ENCODE results near the gene PI3.
"Not testable (repeated sequence)": the region's sequence is repeated elsewhere in the genome, so short reads cannot be mapped to it uniquely, and the experiment has no call there.

PI3 gene

DNA sequence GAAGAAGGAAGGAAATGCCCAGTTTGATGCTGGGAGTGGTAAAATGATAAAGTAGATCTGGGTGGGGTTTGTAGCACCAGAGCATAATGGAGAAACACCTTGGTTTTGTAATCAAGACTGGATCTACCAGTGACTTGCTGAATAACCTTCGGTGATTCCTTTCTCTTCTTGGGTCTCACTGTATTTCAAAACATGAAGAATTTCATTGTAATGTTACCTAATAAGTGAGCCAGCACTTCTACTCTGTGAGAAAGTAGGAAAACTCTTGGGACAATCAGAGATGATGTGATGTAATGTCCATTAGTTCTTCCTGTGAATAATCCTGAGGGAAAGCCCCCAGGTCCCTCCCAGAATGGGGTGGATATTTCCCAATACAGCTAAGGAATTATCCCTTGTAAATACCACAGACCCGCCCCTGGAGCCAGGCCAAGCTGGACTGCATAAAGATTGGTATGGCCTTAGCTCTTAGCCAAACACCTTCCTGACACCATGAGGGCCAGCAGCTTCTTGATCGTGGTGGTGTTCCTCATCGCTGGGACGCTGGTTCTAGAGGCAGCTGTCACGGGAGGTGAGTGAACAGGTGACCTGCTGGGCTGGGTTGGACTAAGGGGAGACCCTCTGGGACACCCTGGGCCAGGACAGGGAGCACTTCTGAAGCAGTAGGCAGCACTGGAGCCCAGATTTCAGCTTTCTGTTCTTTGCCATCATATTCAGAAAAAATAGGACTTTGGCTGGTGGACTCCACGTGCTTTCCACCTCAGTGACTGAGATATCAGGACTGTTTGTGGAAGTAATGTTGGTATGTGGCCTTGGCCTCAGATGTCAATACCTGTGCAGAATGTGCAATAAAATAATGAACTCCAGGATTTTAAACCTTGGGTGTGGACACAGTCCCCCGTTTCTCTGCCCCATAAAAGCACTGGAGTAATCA lies at the start of gene PI3:
Gene PI3 (plus strand): TSS at position 469 of the 931 bp plus-strand sequence. CDS start 21 bp downstream, at position 490.
- no peak for DNase-seq

GRCh38 chr20:45128099-45128498 lies 46.6 kb upstream of the PI3 start:
- intact Hi-C loops (cut with DNase I) = no loop called here
- no peak for DNase-seq

More for the DNA sequence above, at the start of gene PI3:
- intact Hi-C loops (cut with DNase I) = no loop called here

DNA sequence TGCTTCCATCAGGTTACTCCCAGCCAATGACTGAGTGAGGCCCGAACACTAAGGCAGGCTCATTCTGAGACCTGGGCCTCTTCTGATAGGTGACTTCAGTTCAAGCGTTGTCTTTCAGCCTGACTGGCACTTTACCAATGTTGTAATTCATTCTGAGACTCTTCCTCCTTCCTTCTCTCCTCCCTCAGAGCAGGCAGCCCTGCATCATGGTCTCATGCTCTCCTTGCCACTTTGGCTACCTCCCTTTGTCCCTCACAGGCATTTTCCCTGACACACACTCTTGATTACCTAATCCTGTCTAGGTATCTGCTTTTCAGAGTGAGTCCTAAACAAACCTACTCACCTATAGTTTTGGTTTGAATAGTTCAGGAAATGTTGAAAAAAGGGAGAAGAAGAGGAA lies 37.8 kb upstream of the PI3 start:
- no peak for DNase-seq
- intact Hi-C loops (cut with DNase I) = no loop called here

DNA sequence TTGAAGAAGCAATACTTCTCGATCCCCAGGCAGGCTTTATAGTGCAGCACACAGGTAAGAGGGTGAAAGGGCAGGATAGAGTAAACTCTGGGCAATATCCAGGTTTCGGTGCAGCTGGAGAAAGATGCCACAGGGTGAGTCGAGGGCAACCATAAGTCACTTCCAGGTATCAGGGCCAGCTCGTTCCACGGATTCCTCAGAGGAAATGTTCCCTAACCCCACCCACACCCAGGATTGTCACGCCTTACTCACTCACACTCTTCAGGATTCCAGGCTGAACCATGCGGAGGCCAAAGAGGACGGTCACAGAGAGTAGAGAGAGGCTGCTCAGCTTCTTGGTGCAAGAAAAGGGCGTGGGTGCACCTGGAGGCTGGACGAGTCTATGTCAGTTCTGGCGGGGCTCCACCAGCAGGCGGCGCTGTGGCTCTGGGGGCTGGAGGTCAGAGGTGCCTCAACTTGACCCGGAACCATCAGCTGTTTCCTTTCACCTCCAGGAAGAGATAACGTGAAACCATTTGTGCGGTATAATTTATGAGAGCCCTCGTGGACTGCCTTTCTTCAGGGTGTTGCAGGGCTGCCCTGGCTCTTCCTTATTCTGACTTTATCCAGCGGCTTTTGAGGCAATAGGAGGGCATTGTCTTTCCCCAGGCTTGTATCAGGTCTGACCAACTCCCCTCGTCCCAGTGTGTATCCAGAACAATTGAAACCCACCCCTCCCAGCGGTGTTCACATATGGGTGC lies 36.0 kb upstream of the PI3 start:
- intact Hi-C loops (cut with DNase I) = no loop called here
- DNase-seq = peak in 20 of 42 donors; percentile 13 to 73 (median 38)

- DNase-seq; intact Hi-C loops (cut with DNase I): not testable (repeated sequence)
Measured at GRCh38 chr20:45139733-45140375, 34.8 kb upstream of the PI3 start.

GRCh38 chr20:45140836-45141235 lies 33.9 kb upstream of the PI3 start:
- peak in 31 of 42 donors; percentile 6 to 81 (median 42) for DNase-seq
- intact Hi-C loops (cut with DNase I) = no loop called here

GRCh38 chr20:45149062-45149461 lies 25.6 kb upstream of the PI3 start:
- no peak for DNase-seq
- intact Hi-C loops (cut with DNase I) = no loop called here

DNA sequence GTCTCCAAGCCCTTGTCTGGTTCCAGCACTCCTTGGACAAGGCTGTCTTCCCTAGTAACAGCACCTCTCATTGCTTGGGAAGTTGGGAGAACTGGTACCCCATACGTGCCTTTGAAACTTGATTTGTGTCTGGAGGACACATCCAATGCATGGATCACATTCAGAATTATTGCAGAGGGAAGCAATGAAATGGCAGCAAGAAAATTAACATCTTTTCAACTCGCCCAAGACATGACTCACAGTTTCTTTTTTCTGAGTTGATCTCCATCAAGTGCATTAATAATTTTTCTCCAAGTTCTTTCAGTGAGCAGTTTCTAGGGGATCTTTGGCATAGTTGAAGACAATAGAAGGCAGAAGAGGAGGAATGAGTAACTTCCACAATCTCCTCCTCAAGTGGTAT lies 22.3 kb upstream of the PI3 start:
- no peak for DNase-seq
- intact Hi-C loops (cut with DNase I) = no loop called here

DNA sequence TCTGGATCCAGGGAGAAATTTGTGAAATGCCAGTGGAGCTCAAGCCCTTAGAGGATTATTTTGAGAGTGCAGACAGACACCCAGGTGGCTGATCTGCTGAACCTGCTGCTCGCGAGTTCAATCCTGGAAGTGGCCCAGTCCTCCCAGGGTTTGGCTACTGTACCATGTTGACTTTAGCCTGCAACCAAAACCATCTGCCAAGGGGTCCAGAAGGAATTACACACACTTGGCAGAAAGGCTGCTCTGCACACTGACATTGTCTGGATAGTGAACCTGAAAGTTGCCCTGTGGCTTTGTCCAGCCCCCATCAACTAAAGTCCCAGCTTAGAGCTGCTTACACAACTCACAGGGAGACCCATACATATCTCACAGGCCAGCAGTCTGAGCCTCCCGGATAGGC lies 21.6 kb upstream of the PI3 start:
- intact Hi-C loops (cut with DNase I) = no loop called here
- DNase-seq = no peak

DNA sequence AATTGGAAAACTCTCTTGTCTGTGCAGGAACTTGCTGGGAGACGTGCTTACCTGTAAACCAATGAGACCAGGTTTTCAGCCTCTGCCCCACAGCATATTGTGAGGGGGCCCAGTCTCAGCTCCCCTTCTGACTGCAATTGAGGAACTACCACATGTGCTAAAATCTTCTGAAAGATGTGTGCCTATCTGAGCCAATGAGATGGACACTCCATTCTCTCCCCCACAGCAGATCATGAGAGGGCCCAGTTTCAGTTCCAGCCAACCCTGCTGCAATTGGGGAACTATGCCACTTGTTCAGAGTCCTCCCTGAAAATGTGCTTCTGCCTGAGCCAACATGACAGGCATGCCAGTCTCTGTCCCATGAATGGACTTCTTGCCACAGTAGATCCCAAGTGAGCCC lies 20.9 kb upstream of the PI3 start:
- DNase-seq = peak in 24 of 42 donors; percentile 5 to 50 (median 24)
- intact Hi-C loops (cut with DNase I) = no loop called here

GRCh38 chr20:45154183-45154582 lies 20.5 kb upstream of the PI3 start:
- intact Hi-C loops (cut with DNase I) = no loop called here
- no peak for DNase-seq

- DNase-seq; intact Hi-C loops (cut with DNase I): not testable (repeated sequence)
Measured at GRCh38 chr20:45154794-45155193, 19.9 kb upstream of the PI3 start.

GRCh38 chr20:45156713-45157112 lies 18.0 kb upstream of the PI3 start:
- intact Hi-C loops (cut with DNase I) = no loop called here
- no peak for DNase-seq

- DNase-seq = peak in 3 of 42 donors; percentile 12 to 47 (median 24)
- intact Hi-C loops (cut with DNase I) = no loop called here
Measured at GRCh38 chr20:45157962-45158361, 16.7 kb upstream of the PI3 start.

- no peak for DNase-seq
- intact Hi-C loops (cut with DNase I) = no loop called here
Measured at GRCh38 chr20:45163083-45163803, 11.5 kb upstream of the PI3 start.

DNA sequence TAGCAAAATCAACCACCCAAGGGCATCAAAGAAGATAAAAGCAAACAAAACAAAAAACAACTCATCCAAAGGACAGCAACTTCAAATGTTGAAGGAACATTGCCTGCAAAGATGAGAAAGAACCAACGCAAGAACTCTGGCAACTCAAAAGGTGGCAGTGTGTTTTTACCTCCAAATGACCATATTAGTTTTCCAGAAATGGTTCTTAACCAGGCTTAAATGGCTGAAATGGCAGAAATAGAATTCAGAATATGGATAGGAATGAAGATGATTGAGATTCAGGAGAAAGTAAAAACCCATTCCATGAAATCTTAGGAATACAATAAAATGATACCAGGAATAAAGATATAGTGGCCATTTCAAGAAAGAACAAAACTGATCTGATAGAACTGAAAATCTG lies 9.8 kb upstream of the PI3 start:
- DNase-seq = no peak

GRCh38 chr20:45173522-45173921 lies 1.2 kb upstream of the PI3 start:
- intact Hi-C loops (cut with DNase I) = no loop called here
- no peak for DNase-seq

More for the DNA sequence above, 9.8 kb upstream of the PI3 start:
- intact Hi-C loops (cut with DNase I) = no loop called here

DNA sequence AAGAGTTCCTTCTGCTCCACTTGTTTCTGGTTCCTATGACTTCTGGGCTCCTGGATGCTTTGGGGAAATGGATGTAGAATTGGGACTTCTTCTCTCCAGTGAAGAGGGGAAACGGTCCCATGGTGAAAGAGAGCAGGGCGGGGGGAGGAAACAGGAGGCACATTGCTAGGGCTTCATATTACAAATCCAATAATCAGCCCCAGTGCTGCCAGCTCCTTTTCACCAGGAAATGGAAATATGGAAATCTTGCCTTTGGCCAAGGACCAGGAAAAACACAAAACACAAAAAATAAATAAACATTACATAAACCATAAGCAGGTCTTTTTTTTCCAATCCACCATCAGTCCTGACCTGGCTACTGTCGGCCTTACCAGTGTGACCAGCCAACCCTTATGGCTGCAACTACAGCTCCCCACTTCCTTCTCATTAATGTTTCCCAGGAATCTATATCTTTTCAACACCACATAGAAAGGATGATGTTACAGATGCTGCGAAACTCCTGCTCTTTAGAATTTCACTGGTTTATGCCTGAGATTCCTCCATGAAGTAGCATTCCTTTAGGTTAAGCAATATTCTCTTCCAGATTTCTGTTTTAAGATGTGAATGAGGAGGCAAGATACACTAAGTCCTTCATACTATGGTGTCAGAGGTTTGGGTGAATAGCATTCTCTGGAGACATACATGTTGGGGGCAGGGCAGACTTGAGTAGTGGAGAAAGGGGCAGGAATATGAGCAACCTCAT lies 2.0 kb downstream of the PI3 start:
- no peak for DNase-seq
- intact Hi-C loops (cut with DNase I) = no loop called here
